ENCODE data around the gene GALNTL6.

The GALNTL6 gene

DNA sequence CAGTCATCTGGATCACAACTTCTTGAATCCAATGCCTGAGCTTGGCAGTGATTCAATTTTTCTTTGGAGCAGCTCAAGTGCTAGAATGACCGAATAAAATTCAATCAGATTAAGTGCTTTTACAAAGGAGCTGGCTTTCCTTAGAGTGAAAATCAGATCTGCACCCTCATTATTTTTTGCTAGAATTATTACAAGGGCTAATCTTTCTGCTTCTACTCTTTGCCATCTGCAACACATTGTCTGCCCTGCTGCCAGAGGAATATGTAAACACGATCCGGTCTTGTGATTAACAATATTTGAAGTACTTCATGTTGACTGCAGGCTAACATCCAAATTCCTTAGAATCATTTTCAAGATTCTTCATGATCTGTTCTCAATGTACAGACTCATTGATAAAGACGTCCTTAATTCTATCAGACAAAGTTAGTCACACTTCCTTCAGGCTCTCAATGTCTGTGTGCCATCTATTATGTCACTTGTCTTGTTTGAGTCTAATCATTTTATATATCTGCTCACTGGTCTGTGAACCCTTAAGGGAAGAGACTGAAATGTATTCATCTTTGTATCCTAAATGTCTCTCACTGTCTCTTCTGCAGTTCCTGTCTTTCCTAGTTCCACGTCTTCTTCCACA lies 531.2 kb downstream of the GALNTL6 start:
- TF ChIP-seq POLR2AphosphoS5 (IDR thresholded peaks at IDR 0.05; ENCODE audit: low read depth), result no peak
- no peak for TF ChIP-seq SPI1 (IDR thresholded peaks at IDR 0.05; ENCODE audit: borderline replicate concordance, low read depth)
- TF ChIP-seq, protein P1, sequence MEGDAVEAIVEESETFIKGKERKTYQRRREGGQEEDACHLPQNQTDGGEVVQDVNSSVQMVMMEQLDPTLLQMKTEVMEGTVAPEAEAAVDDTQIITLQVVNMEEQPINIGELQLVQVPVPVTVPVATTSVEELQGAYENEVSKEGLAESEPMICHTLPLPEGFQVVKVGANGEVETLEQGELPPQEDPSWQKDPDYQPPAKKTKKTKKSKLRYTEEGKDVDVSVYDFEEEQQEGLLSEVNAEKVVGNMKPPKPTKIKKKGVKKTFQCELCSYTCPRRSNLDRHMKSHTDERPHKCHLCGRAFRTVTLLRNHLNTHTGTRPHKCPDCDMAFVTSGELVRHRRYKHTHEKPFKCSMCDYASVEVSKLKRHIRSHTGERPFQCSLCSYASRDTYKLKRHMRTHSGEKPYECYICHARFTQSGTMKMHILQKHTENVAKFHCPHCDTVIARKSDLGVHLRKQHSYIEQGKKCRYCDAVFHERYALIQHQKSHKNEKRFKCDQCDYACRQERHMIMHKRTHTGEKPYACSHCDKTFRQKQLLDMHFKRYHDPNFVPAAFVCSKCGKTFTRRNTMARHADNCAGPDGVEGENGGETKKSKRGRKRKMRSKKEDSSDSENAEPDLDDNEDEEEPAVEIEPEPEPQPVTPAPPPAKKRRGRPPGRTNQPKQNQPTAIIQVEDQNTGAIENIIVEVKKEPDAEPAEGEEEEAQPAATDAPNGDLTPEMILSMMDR (IDR thresholded peaks at IDR 0.05; ENCODE audit: insufficient read depth, low read length), result no peak
- TF ChIP-seq GABPA (IDR thresholded peaks at IDR 0.05; ENCODE audit: low read depth), result no peak
- TF ChIP-seq, protein P2, sequence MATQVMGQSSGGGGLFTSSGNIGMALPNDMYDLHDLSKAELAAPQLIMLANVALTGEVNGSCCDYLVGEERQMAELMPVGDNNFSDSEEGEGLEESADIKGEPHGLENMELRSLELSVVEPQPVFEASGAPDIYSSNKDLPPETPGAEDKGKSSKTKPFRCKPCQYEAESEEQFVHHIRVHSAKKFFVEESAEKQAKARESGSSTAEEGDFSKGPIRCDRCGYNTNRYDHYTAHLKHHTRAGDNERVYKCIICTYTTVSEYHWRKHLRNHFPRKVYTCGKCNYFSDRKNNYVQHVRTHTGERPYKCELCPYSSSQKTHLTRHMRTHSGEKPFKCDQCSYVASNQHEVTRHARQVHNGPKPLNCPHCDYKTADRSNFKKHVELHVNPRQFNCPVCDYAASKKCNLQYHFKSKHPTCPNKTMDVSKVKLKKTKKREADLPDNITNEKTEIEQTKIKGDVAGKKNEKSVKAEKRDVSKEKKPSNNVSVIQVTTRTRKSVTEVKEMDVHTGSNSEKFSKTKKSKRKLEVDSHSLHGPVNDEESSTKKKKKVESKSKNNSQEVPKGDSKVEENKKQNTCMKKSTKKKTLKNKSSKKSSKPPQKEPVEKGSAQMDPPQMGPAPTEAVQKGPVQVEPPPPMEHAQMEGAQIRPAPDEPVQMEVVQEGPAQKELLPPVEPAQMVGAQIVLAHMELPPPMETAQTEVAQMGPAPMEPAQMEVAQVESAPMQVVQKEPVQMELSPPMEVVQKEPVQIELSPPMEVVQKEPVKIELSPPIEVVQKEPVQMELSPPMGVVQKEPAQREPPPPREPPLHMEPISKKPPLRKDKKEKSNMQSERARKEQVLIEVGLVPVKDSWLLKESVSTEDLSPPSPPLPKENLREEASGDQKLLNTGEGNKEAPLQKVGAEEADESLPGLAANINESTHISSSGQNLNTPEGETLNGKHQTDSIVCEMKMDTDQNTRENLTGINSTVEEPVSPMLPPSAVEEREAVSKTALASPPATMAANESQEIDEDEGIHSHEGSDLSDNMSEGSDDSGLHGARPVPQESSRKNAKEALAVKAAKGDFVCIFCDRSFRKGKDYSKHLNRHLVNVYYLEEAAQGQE (IDR thresholded peaks at IDR 0.05; ENCODE audit: insufficient replicate concordance, low read depth), result no peak
- H3K27me3 ChIP-seq (ENCODE audit: insufficient read depth, poor library complexity, severe bottlenecking), result no peaks in the 10 kb centered on the region
- H3K27ac ChIP-seq (replicated peaks), result no peak overlapping the region
- DNase-seq (ENCODE audit: low read depth in 1 of 2, low spot score in 1 of 2), result no peak
- no peak overlapping the region for H3K4me3 ChIP-seq (replicated peaks; ENCODE audit: insufficient read depth, low read length)

DNA sequence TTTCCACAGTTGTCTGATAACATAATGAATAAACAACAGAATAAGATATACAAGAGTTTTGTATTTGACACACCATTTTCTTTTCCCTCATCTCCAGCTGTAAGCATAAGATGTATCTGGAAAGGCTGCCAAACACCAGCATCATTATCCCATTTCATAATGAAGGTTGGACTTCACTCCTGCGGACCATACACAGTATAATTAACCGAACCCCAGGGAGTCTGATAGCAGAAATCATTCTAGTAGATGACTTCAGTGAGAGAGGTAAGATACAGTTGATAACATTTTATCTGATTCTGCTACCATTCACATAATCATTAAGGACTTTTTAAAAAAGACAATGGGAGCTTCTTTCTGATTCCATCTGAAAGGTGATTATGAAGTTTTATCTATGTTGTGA lies 535.2 kb downstream of the GALNTL6 start:
- no peak for DNase-seq (ENCODE audit: low read depth in 1 of 2, low spot score in 1 of 2)
- H3K27me3 ChIP-seq (ENCODE audit: insufficient read depth, poor library complexity, severe bottlenecking), result no peaks in the 10 kb centered on the region
- no peak overlapping the region for H3K27ac ChIP-seq (replicated peaks)
- no peak overlapping the region for H3K4me3 ChIP-seq (replicated peaks; ENCODE audit: insufficient read depth, low read length)
- TF ChIP-seq, protein P2 (IDR thresholded peaks at IDR 0.05; ENCODE audit: insufficient replicate concordance, low read depth), result no peak
- TF ChIP-seq SPI1 (IDR thresholded peaks at IDR 0.05; ENCODE audit: borderline replicate concordance, low read depth), result no peak
- no peak for TF ChIP-seq POLR2AphosphoS5 (IDR thresholded peaks at IDR 0.05; ENCODE audit: low read depth)

DNA sequence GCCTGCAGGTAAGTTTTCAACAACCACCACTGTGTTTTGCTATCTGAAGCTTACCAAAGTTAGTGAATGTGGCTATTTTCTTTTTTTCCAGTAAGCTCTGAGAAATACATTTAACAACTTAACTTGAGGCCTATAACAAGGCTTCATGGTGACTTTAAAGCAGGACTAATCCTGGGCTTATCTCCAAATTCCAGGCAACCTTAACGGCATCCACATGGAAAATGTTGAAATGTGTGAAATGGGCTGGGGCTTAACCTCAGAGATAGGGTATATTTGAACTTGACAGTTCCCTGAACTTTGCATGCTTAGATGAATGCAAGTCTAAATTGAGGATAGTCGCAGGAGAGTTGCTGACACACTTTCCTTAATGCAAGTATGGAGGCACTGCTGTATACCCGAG lies 539.2 kb downstream of the GALNTL6 start:
- no peaks in the 10 kb centered on the region for H3K27me3 ChIP-seq (ENCODE audit: insufficient read depth, poor library complexity, severe bottlenecking)
- DNase-seq (ENCODE audit: low read depth in 1 of 2, low spot score in 1 of 2), result no peak
- TF ChIP-seq POLR2AphosphoS5 (IDR thresholded peaks at IDR 0.05; ENCODE audit: low read depth) (no peak), GABPA (IDR thresholded peaks at IDR 0.05; ENCODE audit: low read depth) (no peak), SPI1 (IDR thresholded peaks at IDR 0.05; ENCODE audit: borderline replicate concordance, low read depth) (no peak)
- TF ChIP-seq, protein P2 (IDR thresholded peaks at IDR 0.05; ENCODE audit: insufficient replicate concordance, low read depth), result no peak
- TF ChIP-seq, protein P1 (IDR thresholded peaks at IDR 0.05; ENCODE audit: insufficient read depth, low read length), result no peak

More for the DNA sequence above, 539.2 kb downstream of the GALNTL6 start:
- H3K4me3 ChIP-seq (replicated peaks; ENCODE audit: insufficient read depth, low read length), result no peak overlapping the region
- no peak overlapping the region for H3K27ac ChIP-seq (replicated peaks)

Measured in HL-60 (cell line).